Measurements from ENCODE around the gene CHAT.

The CHAT gene

DNA sequence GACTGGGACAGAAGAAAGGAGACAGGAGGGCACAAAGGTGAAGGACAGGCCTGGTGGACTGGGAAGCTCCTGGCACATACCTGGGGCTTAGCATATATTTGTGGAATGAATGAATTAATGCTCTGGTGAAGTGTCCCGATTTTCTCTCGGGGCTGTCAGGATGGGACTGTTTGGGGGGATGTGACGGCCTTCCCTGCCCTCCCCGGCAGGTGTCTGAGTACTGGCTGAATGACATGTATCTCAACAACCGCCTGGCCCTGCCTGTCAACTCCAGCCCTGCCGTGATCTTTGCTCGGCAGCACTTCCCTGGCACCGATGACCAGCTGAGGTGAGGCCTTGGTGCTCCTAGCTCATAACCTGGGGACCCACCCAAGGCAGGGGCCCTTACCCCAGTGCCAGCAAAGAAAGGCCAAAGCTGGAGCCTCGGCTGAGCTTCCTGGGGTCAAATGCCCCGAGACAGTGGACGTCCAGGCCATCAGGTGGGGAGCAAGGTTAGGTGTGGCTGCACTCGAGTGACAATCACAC is 6.5 kb downstream of the CHAT start:
- Histone ChIP-seq H3K79me2 (ENCODE audit: control insufficient read depth, insufficient read depth, low read length, unreplicated experiment) (no peaks in the 10 kb centered on the region), H3K4me3 (ENCODE audit: low read depth, low read length) (no peak overlapping the region), H3K4me1 (ENCODE audit: control insufficient read depth, insufficient read depth, low read length, unreplicated experiment) (no peaks in the 10 kb centered on the region), H2AFZ (ENCODE audit: low read length, unreplicated experiment) (no peak overlapping the region), H3K27me3 (ENCODE audit: insufficient read depth, low read length) (peaks cover 78% of the 10 kb centered on the region), H3K36me3 (ENCODE audit: insufficient read depth, low read length) (no peaks in the 10 kb centered on the region), H3K27ac (ENCODE audit: low read depth, low read length) (no peak overlapping the region)

DNA sequence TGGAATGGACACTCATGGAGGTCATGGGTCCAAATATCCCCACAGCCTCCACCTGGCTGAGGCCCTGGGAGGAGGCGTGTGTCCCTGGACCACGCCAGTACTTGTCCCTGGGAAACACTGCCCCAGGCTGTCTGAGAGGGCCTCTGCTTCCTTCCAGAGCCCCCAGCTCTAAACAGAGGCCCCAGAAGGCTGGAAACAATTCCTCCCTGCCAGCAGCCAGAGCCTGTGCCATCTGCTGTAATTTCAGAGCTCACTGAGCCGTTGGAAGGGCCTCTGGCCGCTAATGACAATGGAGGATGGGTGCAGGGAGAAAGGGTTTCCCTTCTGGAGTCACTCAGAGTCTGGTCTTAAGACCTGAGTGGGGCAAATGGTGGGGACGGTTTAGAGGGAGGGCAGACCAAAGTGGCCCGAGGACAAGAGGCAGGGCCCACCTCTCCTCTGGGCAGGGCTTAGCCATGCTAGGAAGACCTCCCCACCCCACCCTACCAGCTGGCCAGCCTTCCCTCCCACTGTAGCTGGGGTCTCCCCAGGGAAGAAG is 7.1 kb downstream of the CHAT start:
- H2AFZ ChIP-seq (ENCODE audit: low read length, unreplicated experiment): no peak overlapping the region
- H3K79me2 ChIP-seq (ENCODE audit: control insufficient read depth, insufficient read depth, low read length, unreplicated experiment): no peaks in the 10 kb centered on the region
- H3K4me3 ChIP-seq (ENCODE audit: low read depth, low read length): no peak overlapping the region
- no peaks in the 10 kb centered on the region for H3K36me3 ChIP-seq (ENCODE audit: insufficient read depth, low read length)
- no peaks in the 10 kb centered on the region for H3K4me1 ChIP-seq (ENCODE audit: control insufficient read depth, insufficient read depth, low read length, unreplicated experiment)
- peaks cover 73% of the 10 kb centered on the region for H3K27me3 ChIP-seq (ENCODE audit: insufficient read depth, low read length)
- H3K27ac ChIP-seq (ENCODE audit: low read depth, low read length): no peak overlapping the region

DNA sequence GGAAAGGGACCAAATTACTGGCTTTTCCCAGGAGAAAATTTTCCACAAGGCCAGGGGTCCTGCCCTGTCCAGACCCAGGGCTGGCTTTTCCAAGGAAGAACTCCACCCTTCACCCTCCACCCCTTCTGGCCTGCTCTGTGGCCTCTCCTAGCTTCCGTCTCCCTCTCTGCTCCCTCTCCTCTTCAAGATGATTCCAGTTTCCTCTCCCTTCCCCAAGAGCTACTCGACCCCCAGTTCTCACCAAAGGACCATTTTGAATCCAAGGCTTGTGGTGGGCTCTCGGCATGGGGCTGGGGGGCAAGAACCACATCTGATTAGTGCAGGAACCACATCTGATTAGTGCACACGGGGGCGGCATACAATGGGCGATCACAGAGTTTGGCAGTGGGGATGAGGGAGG is 7.7 kb downstream of the CHAT start:
- Histone ChIP-seq H3K4me1 (ENCODE audit: control insufficient read depth, insufficient read depth, low read length, unreplicated experiment) (no peaks in the 10 kb centered on the region), H3K27ac (ENCODE audit: low read depth, low read length) (no peak overlapping the region), H3K36me3 (ENCODE audit: insufficient read depth, low read length) (no peaks in the 10 kb centered on the region), H3K27me3 (ENCODE audit: insufficient read depth, low read length) (peaks cover 73% of the 10 kb centered on the region), H2AFZ (ENCODE audit: low read length, unreplicated experiment) (no peak overlapping the region), H3K4me3 (ENCODE audit: low read depth, low read length) (no peak overlapping the region), H3K79me2 (ENCODE audit: control insufficient read depth, insufficient read depth, low read length, unreplicated experiment) (no peaks in the 10 kb centered on the region)

DNA sequence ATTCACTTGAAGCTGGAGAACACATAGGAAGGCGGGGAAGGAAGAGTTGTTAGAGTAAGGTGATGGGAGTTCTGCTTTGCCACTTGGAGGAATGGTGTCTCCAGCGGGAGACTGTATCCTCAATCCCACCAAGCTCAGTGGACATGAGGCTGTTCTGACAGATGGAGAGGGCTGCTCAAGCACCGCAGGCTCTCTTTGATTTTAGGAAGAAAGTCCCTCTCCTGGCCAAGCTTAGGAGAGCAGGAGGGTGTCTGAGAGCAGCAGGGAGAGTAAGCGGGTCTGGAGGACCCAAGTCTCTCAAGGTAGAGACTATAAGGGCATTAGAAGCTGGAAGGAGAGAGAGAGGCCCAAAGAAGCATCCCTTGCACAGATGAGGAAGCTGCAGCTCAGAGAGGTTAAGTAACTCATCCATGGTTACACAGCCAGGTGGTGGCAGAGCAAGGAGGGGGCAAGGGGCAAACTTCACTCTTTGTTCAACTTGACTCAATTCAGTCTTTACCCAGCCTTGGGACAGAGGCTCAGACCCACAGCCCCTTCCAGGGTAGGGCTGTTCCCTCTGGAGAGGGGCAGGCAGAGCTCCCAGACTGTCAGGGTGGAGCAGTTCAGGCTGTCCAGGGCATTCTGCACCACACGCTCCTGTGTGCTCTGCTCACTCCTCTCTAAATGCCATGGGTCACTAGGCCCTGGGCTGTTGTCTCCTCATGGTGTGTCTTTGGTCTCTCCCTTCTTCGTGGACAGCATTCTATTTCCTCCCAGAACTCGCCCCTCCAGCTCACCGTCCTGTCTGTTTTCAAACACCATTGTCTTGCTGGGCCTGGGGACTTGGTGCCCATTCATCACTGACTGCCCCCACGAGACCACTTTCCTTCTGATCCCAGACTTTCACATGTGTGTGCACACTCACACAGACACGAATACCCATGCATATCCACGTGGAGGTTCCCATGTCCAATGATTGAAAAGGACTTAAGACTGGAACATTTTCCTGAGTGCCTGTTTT is 8.9 kb downstream of the CHAT start:
- H3K79me2 ChIP-seq (ENCODE audit: control insufficient read depth, insufficient read depth, low read length, unreplicated experiment): no peaks in the 10 kb centered on the region
- H2AFZ ChIP-seq (ENCODE audit: low read length, unreplicated experiment): no peak overlapping the region
- H3K4me1 ChIP-seq (ENCODE audit: control insufficient read depth, insufficient read depth, low read length, unreplicated experiment): no peaks in the 10 kb centered on the region
- H3K27ac ChIP-seq (ENCODE audit: low read depth, low read length): no peak overlapping the region
- H3K36me3 ChIP-seq (ENCODE audit: insufficient read depth, low read length): no peaks in the 10 kb centered on the region
- H3K4me3 ChIP-seq (ENCODE audit: low read depth, low read length): no peak overlapping the region
- peaks cover 69% of the 10 kb centered on the region for H3K27me3 ChIP-seq (ENCODE audit: insufficient read depth, low read length)

DNA sequence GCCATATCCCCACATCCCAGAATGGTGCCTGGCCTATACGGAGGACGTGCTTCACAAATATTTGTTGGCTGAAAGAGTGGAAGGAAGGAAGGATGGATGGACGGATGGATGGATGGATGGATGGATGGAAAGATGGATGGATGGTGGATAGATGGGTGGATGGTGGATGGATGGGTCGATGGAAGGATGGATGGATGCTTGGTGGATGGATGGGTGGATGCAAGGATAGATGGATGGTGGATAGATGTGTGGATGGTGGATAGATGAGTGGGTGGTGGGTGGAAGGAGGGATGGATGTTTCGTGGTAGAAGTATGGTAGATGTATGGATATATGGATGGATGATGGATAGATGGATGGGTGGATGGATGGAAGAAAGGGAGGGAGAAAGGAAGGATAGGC is 10.8 kb downstream of the CHAT start:
- no peak overlapping the region for H3K27ac ChIP-seq (ENCODE audit: low read depth, low read length)

DNA sequence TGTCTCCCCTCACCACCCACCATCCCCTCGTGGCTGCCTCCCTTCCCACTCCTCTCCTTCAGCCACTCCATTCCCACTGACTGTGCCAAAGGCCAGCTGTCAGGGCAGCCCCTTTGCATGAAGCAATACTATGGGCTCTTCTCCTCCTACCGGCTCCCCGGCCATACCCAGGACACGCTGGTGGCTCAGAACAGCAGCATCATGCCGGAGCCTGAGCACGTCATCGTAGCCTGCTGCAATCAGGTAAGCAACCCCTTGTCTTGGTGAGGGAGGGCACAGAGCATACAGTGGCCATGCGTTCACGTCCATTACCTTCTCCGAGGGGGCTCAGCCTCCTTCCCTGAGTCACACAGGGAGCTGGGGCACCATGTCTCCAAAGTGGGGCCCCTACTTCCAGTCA is 11.6 kb downstream of the CHAT start:
- Histone ChIP-seq H3K27me3 (ENCODE audit: insufficient read depth, low read length) (peaks cover 62% of the 10 kb centered on the region), H3K79me2 (ENCODE audit: control insufficient read depth, insufficient read depth, low read length, unreplicated experiment) (no peaks in the 10 kb centered on the region), H3K27ac (ENCODE audit: low read depth, low read length) (no peak overlapping the region), H2AFZ (ENCODE audit: low read length, unreplicated experiment) (no peak overlapping the region), H3K4me1 (ENCODE audit: control insufficient read depth, insufficient read depth, low read length, unreplicated experiment) (no peaks in the 10 kb centered on the region), H3K36me3 (ENCODE audit: insufficient read depth, low read length) (no peaks in the 10 kb centered on the region), H3K4me3 (ENCODE audit: low read depth, low read length) (no peak overlapping the region)

More for the DNA sequence above, 10.8 kb downstream of the CHAT start:
- Histone ChIP-seq H2AFZ (ENCODE audit: low read length, unreplicated experiment) (no peak overlapping the region), H3K27me3 (ENCODE audit: insufficient read depth, low read length) (peaks cover 56% of the 10 kb centered on the region), H3K79me2 (ENCODE audit: control insufficient read depth, insufficient read depth, low read length, unreplicated experiment) (no peaks in the 10 kb centered on the region), H3K36me3 (ENCODE audit: insufficient read depth, low read length) (no peaks in the 10 kb centered on the region), H3K4me3 (ENCODE audit: low read depth, low read length) (no peak overlapping the region), H3K4me1 (ENCODE audit: control insufficient read depth, insufficient read depth, low read length, unreplicated experiment) (no peaks in the 10 kb centered on the region)

DNA sequence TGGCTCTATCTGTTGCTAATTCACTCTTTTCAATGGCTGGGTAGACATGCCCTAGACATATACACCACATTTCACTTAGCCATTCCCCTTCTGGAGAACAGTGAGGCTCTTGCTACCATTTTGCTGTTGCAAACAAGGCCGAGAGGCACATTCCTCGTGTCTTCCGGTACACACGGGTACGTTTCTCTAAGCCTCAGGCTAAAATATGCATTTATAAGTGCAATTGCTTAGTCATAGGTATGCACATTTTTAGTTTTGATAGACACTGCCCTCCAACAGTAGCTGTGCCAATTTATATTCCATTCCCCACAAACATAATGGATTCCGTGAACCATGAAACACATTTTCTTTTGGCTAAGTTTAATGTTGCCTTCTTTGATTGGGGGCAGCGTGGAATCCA is 13.2 kb downstream of the CHAT start:
- Histone ChIP-seq H3K27ac (ENCODE audit: low read depth, low read length) (no peak overlapping the region), H3K27me3 (ENCODE audit: insufficient read depth, low read length) (peaks cover 59% of the 10 kb centered on the region), H3K4me1 (ENCODE audit: control insufficient read depth, insufficient read depth, low read length, unreplicated experiment) (no peaks in the 10 kb centered on the region), H2AFZ (ENCODE audit: low read length, unreplicated experiment) (no peak overlapping the region), H3K4me3 (ENCODE audit: low read depth, low read length) (no peak overlapping the region), H3K36me3 (ENCODE audit: insufficient read depth, low read length) (no peaks in the 10 kb centered on the region), H3K79me2 (ENCODE audit: control insufficient read depth, insufficient read depth, low read length, unreplicated experiment) (no peaks in the 10 kb centered on the region)

DNA sequence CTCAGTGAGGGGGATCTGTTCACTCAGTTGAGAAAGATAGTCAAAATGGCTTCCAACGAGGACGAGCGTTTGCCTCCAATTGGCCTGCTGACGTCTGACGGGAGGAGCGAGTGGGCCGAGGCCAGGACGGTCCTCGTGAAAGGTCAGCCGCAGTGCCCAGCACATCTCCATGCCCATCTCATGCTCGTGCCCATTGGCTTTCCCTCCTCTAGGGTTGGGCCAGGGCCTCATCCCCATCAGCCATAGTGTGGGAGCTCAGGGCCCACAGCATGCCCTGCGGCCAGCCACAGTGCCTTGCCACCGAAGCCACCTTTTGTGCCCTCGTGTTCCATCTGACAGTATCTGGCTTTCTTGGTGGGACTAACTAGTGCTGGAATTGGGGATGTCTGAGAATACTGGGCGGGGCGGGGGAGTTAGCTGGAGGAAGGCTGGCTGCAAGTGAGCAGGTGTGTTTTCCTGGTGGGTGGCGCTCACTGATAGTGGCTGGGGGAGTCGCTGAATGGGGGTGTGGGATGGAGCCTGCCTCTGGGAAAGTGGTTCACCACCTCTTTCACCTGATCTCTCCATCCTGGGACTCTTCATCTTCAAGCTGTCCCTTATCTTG is 13.9 kb downstream of the CHAT start:
- Histone ChIP-seq H3K36me3 (ENCODE audit: insufficient read depth, low read length) (no peaks in the 10 kb centered on the region), H2AFZ (ENCODE audit: low read length, unreplicated experiment) (no peak overlapping the region), H3K27ac (ENCODE audit: low read depth, low read length) (no peak overlapping the region), H3K27me3 (ENCODE audit: insufficient read depth, low read length) (peaks cover 55% of the 10 kb centered on the region), H3K4me3 (ENCODE audit: low read depth, low read length) (no peak overlapping the region), H3K79me2 (ENCODE audit: control insufficient read depth, insufficient read depth, low read length, unreplicated experiment) (no peaks in the 10 kb centered on the region), H3K4me1 (ENCODE audit: control insufficient read depth, insufficient read depth, low read length, unreplicated experiment) (no peaks in the 10 kb centered on the region)

DNA sequence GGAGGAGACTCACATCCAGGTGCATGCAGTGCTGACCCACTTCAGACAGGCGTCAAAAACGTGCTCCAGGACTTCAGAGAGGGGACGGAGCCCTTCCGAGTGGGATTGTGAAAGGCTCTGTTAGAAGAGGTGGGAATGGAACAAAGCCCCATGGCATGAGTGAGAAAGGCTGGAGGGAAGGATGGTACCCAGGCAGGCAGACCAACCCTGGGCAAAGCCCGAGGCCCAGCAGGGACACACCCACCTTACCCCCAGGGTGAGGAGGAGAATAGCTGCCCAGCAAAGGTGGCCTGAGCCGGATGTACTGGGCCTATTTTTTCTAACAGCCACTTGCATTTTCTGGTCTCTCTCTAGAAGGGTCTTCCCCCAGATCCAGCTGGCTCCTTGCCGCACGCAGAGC is 14.8 kb downstream of the CHAT start:
- Histone ChIP-seq H2AFZ (ENCODE audit: low read length, unreplicated experiment) (no peak overlapping the region), H3K36me3 (ENCODE audit: insufficient read depth, low read length) (no peaks in the 10 kb centered on the region), H3K79me2 (ENCODE audit: control insufficient read depth, insufficient read depth, low read length, unreplicated experiment) (no peaks in the 10 kb centered on the region), H3K27ac (ENCODE audit: low read depth, low read length) (no peak overlapping the region), H3K27me3 (ENCODE audit: insufficient read depth, low read length) (peaks cover 55% of the 10 kb centered on the region), H3K4me3 (ENCODE audit: low read depth, low read length) (no peak overlapping the region), H3K4me1 (ENCODE audit: control insufficient read depth, insufficient read depth, low read length, unreplicated experiment) (no peaks in the 10 kb centered on the region)

DNA sequence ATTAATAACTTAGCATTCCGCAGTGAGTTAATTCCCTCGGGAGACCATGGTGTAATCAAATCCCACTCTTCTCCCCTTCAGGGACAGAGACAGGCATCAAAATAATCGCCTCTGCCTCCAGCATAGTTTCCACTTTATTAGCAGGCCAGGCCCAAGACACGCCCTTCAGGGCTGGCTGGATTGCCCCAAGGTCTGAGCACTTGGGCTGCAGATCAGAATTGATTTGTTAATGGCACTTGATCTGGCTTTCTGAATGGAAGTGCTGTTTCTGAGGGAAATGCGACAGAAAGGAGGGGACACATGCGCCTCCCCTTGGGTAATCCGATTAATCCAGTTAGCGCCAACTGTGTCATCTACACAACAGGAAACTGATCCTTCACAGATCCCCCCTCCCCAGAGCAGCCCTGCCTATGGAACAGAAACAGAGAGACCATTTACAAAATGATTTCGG is 15.6 kb downstream of the CHAT start:
- Histone ChIP-seq H3K79me2 (ENCODE audit: control insufficient read depth, insufficient read depth, low read length, unreplicated experiment) (no peaks in the 10 kb centered on the region), H3K4me3 (ENCODE audit: low read depth, low read length) (no peak overlapping the region), H3K27ac (ENCODE audit: low read depth, low read length) (no peak overlapping the region), H3K4me1 (ENCODE audit: control insufficient read depth, insufficient read depth, low read length, unreplicated experiment) (no peaks in the 10 kb centered on the region), H2AFZ (ENCODE audit: low read length, unreplicated experiment) (no peak overlapping the region), H3K36me3 (ENCODE audit: insufficient read depth, low read length) (no peaks in the 10 kb centered on the region), H3K27me3 (ENCODE audit: insufficient read depth, low read length) (peaks cover 48% of the 10 kb centered on the region)

Measured in ACC112 (cell line).